HEK293 (cell line): Measurements from ENCODE around the gene CHERP.

Experiments used
- GLIS2 ChIP-seq: fragments of 450-650 bp; formaldehyde crosslinking; IDR thresholded peaks from 2 replicates; pipeline ENCODE4 v1.5.1; 2016; ENCODE audit warnings: missing biosample characterization, missing genetic modification characterization
- HOXA7 ChIP-seq: sonication (generic); formaldehyde crosslinking; IDR thresholded peaks from 2 replicates; pipeline ENCODE4 v1.8.1; 2022; ENCODE audit warnings: missing genetic modification reagents, borderline replicate concordance
- KLF1 ChIP-seq: fragments of 450-650 bp; formaldehyde crosslinking; IDR thresholded peaks from 2 replicates; pipeline ENCODE4 v1.5.1; 2016; ENCODE audit warnings: missing biosample characterization, missing genetic modification characterization
- MZF1 ChIP-seq: fragments of 450-650 bp; formaldehyde crosslinking; IDR thresholded peaks from 2 replicates; pipeline ENCODE4 v1.5.1; 2017; ENCODE audit warnings: missing biosample characterization, missing genetic modification characterization, borderline replicate concordance
- SETDB1 ChIP-seq: IDR thresholded peaks from one replicate; pipeline ENCODE4 v1.6.1; 2017; ENCODE audit warnings: mild to moderate bottlenecking, low read length, moderate library complexity, mixed read lengths; ENCODE audit not compliant: insufficient read length
- TRIM28 ChIP-seq: IDR thresholded peaks from 2 replicates; pipeline ENCODE4 v1.6.1; 2011; ENCODE audit warnings: low read length, control low read depth, borderline replicate concordance
- ZBTB21 ChIP-seq: fragments of 450-650 bp; formaldehyde crosslinking; IDR thresholded peaks from 2 replicates; pipeline ENCODE4 v1.5.1; 2017; ENCODE audit warnings: missing biosample characterization, missing genetic modification characterization
- ZBTB7A ChIP-seq: fragments of 450-650 bp; formaldehyde crosslinking; IDR thresholded peaks from 2 replicates; pipeline ENCODE4 v1.5.1; 2016; ENCODE audit warnings: low read depth, missing biosample characterization, missing genetic modification characterization
- ZBTB8A ChIP-seq: fragments of 450-650 bp; formaldehyde crosslinking; IDR thresholded peaks from 2 replicates; pipeline ENCODE4 v1.5.1; 2016; ENCODE audit warnings: missing biosample characterization, missing genetic modification characterization
- ZNF10 ChIP-seq: fragments of 450-650 bp; formaldehyde crosslinking; IDR thresholded peaks from 2 replicates; pipeline ENCODE4 v1.5.1; 2017; ENCODE audit warnings: missing biosample characterization, missing genetic modification characterization
- ZNF184 ChIP-seq: fragments of 450-650 bp; IDR thresholded peaks from 2 replicates; pipeline ENCODE4 v1.5.1; 2018; ENCODE audit warnings: missing biosample characterization, mild to moderate bottlenecking, missing genetic modification characterization
- ZNF211 ChIP-seq: fragments of 450-650 bp; formaldehyde crosslinking; IDR thresholded peaks from 2 replicates; pipeline ENCODE4 v1.5.1; 2016; ENCODE audit warnings: low read depth, missing biosample characterization, missing genetic modification characterization
- ZNF221 ChIP-seq: fragments of 450-650 bp; formaldehyde crosslinking; IDR thresholded peaks from 2 replicates; pipeline ENCODE4 v1.5.1; 2017; ENCODE audit warnings: missing biosample characterization, missing genetic modification characterization, borderline replicate concordance
- ZNF274 ChIP-seq, 2 experiments: fragments of 200-500 bp in 1 of 2; fragments of 450-650 bp in 1 of 2; sonication (Bioruptor generic) in 1 of 2; formaldehyde crosslinking in 1 of 2; IDR thresholded peaks; 2 replicates each; pipeline versions ENCODE4 v1.5.1 to v1.6.1; 2014 to 2016; ENCODE audit warnings: borderline replicate concordance in 1 of 2, inconsistent platforms in 1 of 2, low read length in 1 of 2, missing biosample characterization in 1 of 2, missing genetic modification characterization in 1 of 2
- ZNF302 ChIP-seq: fragments of 450-650 bp; formaldehyde crosslinking; IDR thresholded peaks from 2 replicates; pipeline ENCODE4 v1.5.1; 2016; ENCODE audit warnings: missing biosample characterization, missing genetic modification characterization, low read depth
- ZNF335 ChIP-seq: fragments of 450-650 bp; formaldehyde crosslinking; conservative IDR thresholded peaks from 2 replicates; pipeline ENCODE4 v1.5.1; 2016; ENCODE audit warnings: missing biosample characterization, missing genetic modification characterization
- ZNF350 ChIP-seq: fragments of 450-650 bp; formaldehyde crosslinking; IDR thresholded peaks from 2 replicates; pipeline ENCODE4 v1.5.0; 2017; ENCODE audit warnings: missing biosample characterization, mild to moderate bottlenecking, missing genetic modification characterization
- ZNF37A ChIP-seq: fragments of 450-650 bp; IDR thresholded peaks from 2 replicates; pipeline ENCODE4 v1.5.1; 2018; ENCODE audit warnings: missing biosample characterization, missing genetic modification characterization
- ZNF510 ChIP-seq: fragments of 450-650 bp; formaldehyde crosslinking; IDR thresholded peaks from 2 replicates; pipeline ENCODE4 v1.5.1; 2018; ENCODE audit warnings: mild to moderate bottlenecking, missing genetic modification characterization, missing biosample characterization; ENCODE audit not compliant: insufficient replicate concordance
- ZNF514 ChIP-seq: fragments of 450-650 bp; formaldehyde crosslinking; IDR thresholded peaks from 2 replicates; pipeline ENCODE4 v1.5.1; 2016; ENCODE audit warnings: missing biosample characterization, missing genetic modification characterization
- ZNF530 ChIP-seq: fragments of 450-650 bp; formaldehyde crosslinking; IDR thresholded peaks from 2 replicates; pipeline ENCODE4 v1.5.1; 2016; ENCODE audit warnings: low read depth, missing biosample characterization, missing genetic modification characterization
- ZNF558 ChIP-seq: fragments of 450-650 bp; formaldehyde crosslinking; IDR thresholded peaks from 2 replicates; pipeline ENCODE4 v1.5.1; 2016; ENCODE audit warnings: missing biosample characterization, missing genetic modification characterization
- ZNF624 ChIP-seq: fragments of 450-650 bp; formaldehyde crosslinking; IDR thresholded peaks from 2 replicates; pipeline ENCODE4 v1.5.1; 2017; ENCODE audit warnings: missing biosample characterization, missing genetic modification characterization
- ZNF629 ChIP-seq: fragments of 450-650 bp; formaldehyde crosslinking; IDR thresholded peaks from 2 replicates; pipeline ENCODE4 v1.5.1; 2017; ENCODE audit warnings: missing biosample characterization, missing genetic modification characterization
- ZNF670 ChIP-seq: fragments of 450-650 bp; formaldehyde crosslinking; IDR thresholded peaks from 2 replicates; pipeline ENCODE4 v1.5.1; 2016; ENCODE audit warnings: missing biosample characterization, missing genetic modification characterization, low read depth
- ZNF776 ChIP-seq: fragments of 450-650 bp; formaldehyde crosslinking; IDR thresholded peaks from 2 replicates; pipeline ENCODE4 v1.5.0; 2017; ENCODE audit warnings: missing biosample characterization, missing genetic modification characterization, borderline replicate concordance
- ZNF777 ChIP-seq: fragments of 450-650 bp; formaldehyde crosslinking; IDR thresholded peaks from 2 replicates; pipeline ENCODE4 v1.5.1; 2017; ENCODE audit warnings: missing biosample characterization, missing genetic modification characterization, borderline replicate concordance
- ZNF837 ChIP-seq: fragments of 450-650 bp; formaldehyde crosslinking; IDR thresholded peaks from 2 replicates; pipeline ENCODE4 v1.5.1; 2016; ENCODE audit warnings: missing biosample characterization, missing genetic modification characterization
- ZXDB ChIP-seq: fragments of 450-650 bp; formaldehyde crosslinking; IDR thresholded peaks from 2 replicates; pipeline ENCODE4 v1.5.1; 2016; ENCODE audit warnings: missing biosample characterization, missing genetic modification characterization
- TF ChIP-seq, protein P1 (sequence below): fragments of 450-650 bp; formaldehyde crosslinking; IDR thresholded peaks from 2 replicates; pipeline ENCODE4 v1.5.0; 2017; ENCODE audit warnings: missing biosample characterization, missing genetic modification characterization, borderline replicate concordance
- TF ChIP-seq, protein P2 (sequence below): fragments of 450-650 bp; formaldehyde crosslinking; IDR thresholded peaks from 2 replicates; pipeline ENCODE4 v1.5.1; 2016; ENCODE audit warnings: missing biosample characterization, missing genetic modification characterization
- TF ChIP-seq, protein P3 (sequence below): fragments of 450-650 bp; formaldehyde crosslinking; IDR thresholded peaks from 2 replicates; pipeline ENCODE4 v1.5.1; 2017; ENCODE audit warnings: missing biosample characterization, missing genetic modification characterization
- TF ChIP-seq, protein P4 (sequence below): fragments of 450-650 bp; formaldehyde crosslinking; IDR thresholded peaks from 2 replicates; pipeline ENCODE4 v1.5.1; 2016; ENCODE audit warnings: missing biosample characterization, missing genetic modification characterization, low read depth

Gene CHERP

DNA sequence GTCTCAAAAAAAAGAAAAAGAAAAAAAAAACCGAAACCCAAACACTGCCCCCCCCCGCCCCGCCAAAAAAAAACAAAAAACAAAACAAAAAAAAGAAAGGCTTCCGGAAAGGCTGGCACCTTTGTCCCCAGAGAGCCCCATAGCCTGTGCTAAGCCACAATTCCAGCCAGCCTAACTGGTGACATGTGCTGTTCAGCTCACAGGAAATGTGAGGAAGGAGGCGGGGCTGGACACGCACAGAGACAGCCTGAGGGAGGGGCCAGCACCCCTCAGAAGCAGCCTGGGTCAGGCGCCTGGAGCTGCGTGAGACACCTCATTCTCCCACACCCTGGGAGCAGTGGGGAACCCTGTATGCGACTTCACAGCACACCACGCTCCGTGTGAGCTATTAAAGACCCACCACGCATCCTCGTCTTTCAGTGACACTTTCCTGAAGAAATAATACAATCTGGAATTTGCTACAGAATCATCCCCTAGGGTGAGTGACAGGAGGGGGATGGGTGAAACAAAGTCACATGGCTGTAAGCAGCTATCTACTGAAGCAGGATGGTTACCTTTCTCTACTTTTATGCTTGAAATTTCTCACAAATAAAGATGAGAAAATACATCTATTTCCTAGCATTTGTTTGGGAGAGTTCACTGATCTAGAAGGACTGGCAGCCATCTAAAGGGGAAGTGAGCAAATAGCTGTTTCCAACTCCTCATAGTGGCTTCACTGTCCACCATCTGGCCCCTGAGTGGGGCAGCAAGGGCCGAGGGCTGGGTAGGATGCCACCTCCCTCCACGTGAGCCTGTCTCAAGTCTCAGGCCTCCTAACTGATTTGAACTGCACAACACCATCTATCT, 42.2 kb upstream of the CHERP start (continued):
- no peak for TF ChIP-seq ZNF777
- no peak for TF ChIP-seq ZNF776 (tag by site-specific recombination)
- TF ChIP-seq ZNF10: no peak
- TF ChIP-seq ZBTB8A: no peak
- no peak for TF ChIP-seq ZNF558 (tag by site-specific recombination)
- TF ChIP-seq ZNF629 (tag by site-specific recombination): 0 out of 2 replicates have a peak, but pooled peaks have one; percentile 14
- TF ChIP-seq ZNF624 (tag by site-specific recombination): no peak
- TF ChIP-seq ZXDB (tag by site-specific recombination): no peak
- no peak for TF ChIP-seq ZNF510
- peak; percentile 68 for TF ChIP-seq GLIS2 (tag by site-specific recombination)
- no peak for TF ChIP-seq ZNF184 (tag by site-specific recombination)
- TF ChIP-seq, protein P1, sequence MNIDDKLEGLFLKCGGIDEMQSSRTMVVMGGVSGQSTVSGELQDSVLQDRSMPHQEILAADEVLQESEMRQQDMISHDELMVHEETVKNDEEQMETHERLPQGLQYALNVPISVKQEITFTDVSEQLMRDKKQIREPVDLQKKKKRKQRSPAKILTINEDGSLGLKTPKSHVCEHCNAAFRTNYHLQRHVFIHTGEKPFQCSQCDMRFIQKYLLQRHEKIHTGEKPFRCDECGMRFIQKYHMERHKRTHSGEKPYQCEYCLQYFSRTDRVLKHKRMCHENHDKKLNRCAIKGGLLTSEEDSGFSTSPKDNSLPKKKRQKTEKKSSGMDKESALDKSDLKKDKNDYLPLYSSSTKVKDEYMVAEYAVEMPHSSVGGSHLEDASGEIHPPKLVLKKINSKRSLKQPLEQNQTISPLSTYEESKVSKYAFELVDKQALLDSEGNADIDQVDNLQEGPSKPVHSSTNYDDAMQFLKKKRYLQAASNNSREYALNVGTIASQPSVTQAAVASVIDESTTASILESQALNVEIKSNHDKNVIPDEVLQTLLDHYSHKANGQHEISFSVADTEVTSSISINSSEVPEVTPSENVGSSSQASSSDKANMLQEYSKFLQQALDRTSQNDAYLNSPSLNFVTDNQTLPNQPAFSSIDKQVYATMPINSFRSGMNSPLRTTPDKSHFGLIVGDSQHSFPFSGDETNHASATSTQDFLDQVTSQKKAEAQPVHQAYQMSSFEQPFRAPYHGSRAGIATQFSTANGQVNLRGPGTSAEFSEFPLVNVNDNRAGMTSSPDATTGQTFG: no peak
- TF ChIP-seq MZF1 (tag by site-specific recombination): no peak
- TF ChIP-seq ZNF335 (tag by site-specific recombination): peak; percentile 63
- TF ChIP-seq, protein P2, sequence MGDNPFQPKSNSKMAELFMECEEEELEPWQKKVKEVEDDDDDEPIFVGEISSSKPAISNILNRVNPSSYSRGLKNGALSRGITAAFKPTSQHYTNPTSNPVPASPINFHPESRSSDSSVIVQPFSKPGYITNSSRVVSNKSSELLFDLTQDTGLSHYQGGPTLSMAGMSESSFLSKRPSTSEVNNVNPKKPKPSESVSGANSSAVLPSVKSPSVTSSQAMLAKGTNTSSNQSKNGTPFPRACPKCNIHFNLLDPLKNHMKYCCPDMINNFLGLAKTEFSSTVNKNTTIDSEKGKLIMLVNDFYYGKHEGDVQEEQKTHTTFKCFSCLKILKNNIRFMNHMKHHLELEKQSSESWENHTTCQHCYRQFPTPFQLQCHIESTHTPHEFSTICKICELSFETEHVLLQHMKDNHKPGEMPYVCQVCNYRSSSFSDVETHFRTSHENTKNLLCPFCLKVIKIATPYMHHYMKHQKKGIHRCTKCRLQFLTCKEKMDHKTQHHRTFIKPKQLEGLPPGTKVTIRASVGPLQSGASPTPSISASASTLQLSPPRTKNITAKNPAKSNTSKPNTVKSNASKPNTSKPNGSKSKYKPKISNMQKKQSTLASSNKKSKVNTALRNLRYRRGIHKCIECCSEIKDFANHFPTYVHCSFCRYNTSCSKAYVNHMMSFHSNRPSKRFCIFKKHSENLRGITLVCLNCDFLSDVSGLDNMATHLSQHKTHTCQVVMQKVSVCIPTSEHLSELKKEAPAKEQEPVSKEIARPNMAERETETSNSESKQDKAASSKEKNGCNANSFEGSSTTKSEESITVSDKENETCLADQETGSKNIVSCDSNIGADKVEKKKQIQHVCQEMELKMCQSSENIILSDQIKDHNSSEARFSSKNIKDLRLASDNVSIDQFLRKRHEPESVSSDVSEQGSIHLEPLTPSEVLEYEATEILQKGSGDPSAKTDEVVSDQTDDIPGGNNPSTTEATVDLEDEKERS (tag by site-specific recombination): no peak
- no peak for TF ChIP-seq ZNF37A
- no peak for TF ChIP-seq HOXA7 (CRISPR knock-in tag)
- TF ChIP-seq TRIM28: peak; percentile 50; the same call in 1 of the 2 replicates
- TF ChIP-seq ZNF514 (tag by site-specific recombination): no peak
- no peak for TF ChIP-seq ZNF530
- no peak for TF ChIP-seq KLF1 (tag by site-specific recombination)
- no peak for TF ChIP-seq ZNF221 (tag by site-specific recombination)
- no peak for TF ChIP-seq ZNF302 (tag by site-specific recombination)
- TF ChIP-seq SETDB1: no peak
- no peak for TF ChIP-seq ZNF350 (tag by site-specific recombination)
- TF ChIP-seq ZNF670 (tag by site-specific recombination): no peak
- no peak for TF ChIP-seq ZNF274 (IDR thresholded peaks at IDR 0.05; ENCODE audit: low read length)
- TF ChIP-seq ZNF274 (tag by site-specific recombination; IDR thresholded peaks at IDR 0.05; ENCODE audit: borderline replicate concordance): no peak
- no peak for TF ChIP-seq ZBTB21
- TF ChIP-seq ZBTB7A: no peak
- TF ChIP-seq ZNF837 (tag by site-specific recombination): no peak
- TF ChIP-seq, protein P3, sequence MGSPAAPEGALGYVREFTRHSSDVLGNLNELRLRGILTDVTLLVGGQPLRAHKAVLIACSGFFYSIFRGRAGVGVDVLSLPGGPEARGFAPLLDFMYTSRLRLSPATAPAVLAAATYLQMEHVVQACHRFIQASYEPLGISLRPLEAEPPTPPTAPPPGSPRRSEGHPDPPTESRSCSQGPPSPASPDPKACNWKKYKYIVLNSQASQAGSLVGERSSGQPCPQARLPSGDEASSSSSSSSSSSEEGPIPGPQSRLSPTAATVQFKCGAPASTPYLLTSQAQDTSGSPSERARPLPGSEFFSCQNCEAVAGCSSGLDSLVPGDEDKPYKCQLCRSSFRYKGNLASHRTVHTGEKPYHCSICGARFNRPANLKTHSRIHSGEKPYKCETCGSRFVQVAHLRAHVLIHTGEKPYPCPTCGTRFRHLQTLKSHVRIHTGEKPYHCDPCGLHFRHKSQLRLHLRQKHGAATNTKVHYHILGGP (tag by site-specific recombination): no peak
- no peak for TF ChIP-seq ZNF211
- TF ChIP-seq, protein P4, sequence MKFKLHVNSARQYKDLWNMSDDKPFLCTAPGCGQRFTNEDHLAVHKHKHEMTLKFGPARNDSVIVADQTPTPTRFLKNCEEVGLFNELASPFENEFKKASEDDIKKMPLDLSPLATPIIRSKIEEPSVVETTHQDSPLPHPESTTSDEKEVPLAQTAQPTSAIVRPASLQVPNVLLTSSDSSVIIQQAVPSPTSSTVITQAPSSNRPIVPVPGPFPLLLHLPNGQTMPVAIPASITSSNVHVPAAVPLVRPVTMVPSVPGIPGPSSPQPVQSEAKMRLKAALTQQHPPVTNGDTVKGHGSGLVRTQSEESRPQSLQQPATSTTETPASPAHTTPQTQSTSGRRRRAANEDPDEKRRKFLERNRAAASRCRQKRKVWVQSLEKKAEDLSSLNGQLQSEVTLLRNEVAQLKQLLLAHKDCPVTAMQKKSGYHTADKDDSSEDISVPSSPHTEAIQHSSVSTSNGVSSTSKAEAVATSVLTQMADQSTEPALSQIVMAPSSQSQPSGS: 0 out of 2 replicates have a peak, but pooled peaks have one; percentile 29
